ENCODE measurements around the gene KCNQ5.

The KCNQ5 gene

DNA sequence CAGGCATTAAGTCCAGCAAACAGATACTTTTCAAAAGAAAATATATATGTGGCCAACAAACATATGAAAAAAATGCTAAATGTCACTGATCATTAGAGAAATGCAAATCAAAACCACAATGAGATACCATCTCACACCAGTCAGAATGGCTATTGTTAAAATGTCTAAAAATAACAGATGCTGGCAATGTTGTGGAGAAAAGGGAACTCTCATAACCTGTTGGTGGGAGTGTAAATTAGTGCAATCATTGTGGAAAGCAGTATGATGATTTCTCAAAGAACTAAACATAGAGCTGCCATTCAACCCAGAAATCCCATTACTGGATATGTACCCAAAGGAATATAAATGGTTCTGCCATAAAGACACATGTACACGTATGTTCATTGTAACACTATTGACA is 20.6 kb downstream of the KCNQ5 start:
- Histone ChIP-seq H3K9me3 (ENCODE audit: insufficient read depth, low read length) (no peaks in the 10 kb centered on the region), H3K27ac (ENCODE audit: low read depth, low read length) (no peak overlapping the region), H2AFZ (ENCODE audit: low read depth, low read length, severe bottlenecking) (no peak overlapping the region), H3K27me3 (ENCODE audit: low read length) (no peaks in the 10 kb centered on the region), H3K9ac (ENCODE audit: low read length) (no peak overlapping the region), H3K79me2 (ENCODE audit: insufficient read depth, low read length) (peaks cover 98% of the 10 kb centered on the region), H3K36me3 (ENCODE audit: low read length) (peaks cover 7% of the 10 kb centered on the region; the same call in 1 of the 2 replicates), H3F3A (ENCODE audit: insufficient read depth) (no peaks in the 10 kb centered on the region), H3K4me2 (ENCODE audit: low read depth, low read length, poor library complexity, severe bottlenecking) (no peak overlapping the region), H3K4me3 (ENCODE audit: insufficient read depth, low read length, poor library complexity, severe bottlenecking) (no peak overlapping the region), H4K20me1 (ENCODE audit: low read depth, low read length) (peaks cover 8% of the 10 kb centered on the region), H3K9me2 (replicated peaks; ENCODE audit: insufficient read depth, low read length) (no peaks in the 10 kb centered on the region)
- TF ChIP-seq EZH2phosphoT487 (conservative IDR thresholded peaks at IDR 0.05; ENCODE audit: low read length): no peak
- TF ChIP-seq, protein P1, sequence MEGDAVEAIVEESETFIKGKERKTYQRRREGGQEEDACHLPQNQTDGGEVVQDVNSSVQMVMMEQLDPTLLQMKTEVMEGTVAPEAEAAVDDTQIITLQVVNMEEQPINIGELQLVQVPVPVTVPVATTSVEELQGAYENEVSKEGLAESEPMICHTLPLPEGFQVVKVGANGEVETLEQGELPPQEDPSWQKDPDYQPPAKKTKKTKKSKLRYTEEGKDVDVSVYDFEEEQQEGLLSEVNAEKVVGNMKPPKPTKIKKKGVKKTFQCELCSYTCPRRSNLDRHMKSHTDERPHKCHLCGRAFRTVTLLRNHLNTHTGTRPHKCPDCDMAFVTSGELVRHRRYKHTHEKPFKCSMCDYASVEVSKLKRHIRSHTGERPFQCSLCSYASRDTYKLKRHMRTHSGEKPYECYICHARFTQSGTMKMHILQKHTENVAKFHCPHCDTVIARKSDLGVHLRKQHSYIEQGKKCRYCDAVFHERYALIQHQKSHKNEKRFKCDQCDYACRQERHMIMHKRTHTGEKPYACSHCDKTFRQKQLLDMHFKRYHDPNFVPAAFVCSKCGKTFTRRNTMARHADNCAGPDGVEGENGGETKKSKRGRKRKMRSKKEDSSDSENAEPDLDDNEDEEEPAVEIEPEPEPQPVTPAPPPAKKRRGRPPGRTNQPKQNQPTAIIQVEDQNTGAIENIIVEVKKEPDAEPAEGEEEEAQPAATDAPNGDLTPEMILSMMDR (IDR thresholded peaks at IDR 0.05; ENCODE audit: insufficient read depth, low read length, poor library complexity, severe bottlenecking): no peak

- H3K4me3 ChIP-seq (ENCODE audit: insufficient read depth, low read length, poor library complexity, severe bottlenecking): no peak overlapping the region
- H3F3A ChIP-seq (ENCODE audit: insufficient read depth): no peaks in the 10 kb centered on the region
- no peak overlapping the region for H3K9ac ChIP-seq (ENCODE audit: low read length)
- H3K9me3 ChIP-seq (ENCODE audit: insufficient read depth, low read length): no peaks in the 10 kb centered on the region
- H3K27me3 ChIP-seq (ENCODE audit: low read length): no peaks in the 10 kb centered on the region
- no peak overlapping the region for H3K27ac ChIP-seq (ENCODE audit: low read depth, low read length)
- peaks cover under 1% of the 10 kb centered on the region; the same call in 1 of the 2 replicates for H4K20me1 ChIP-seq (ENCODE audit: low read depth, low read length)
- H2AFZ ChIP-seq (ENCODE audit: low read depth, low read length, severe bottlenecking): no peak overlapping the region
- TF ChIP-seq, protein P1 (IDR thresholded peaks at IDR 0.05; ENCODE audit: insufficient read depth, low read length, poor library complexity, severe bottlenecking): no peak
- TF ChIP-seq EZH2phosphoT487 (conservative IDR thresholded peaks at IDR 0.05; ENCODE audit: low read length): no peak
- no peaks in the 10 kb centered on the region for H3K9me2 ChIP-seq (replicated peaks; ENCODE audit: insufficient read depth, low read length)
- H3K4me2 ChIP-seq (ENCODE audit: low read depth, low read length, poor library complexity, severe bottlenecking): no peak overlapping the region
- H3K79me2 ChIP-seq (ENCODE audit: insufficient read depth, low read length): peaks cover 97% of the 10 kb centered on the region
- H3K36me3 ChIP-seq (ENCODE audit: low read length): peaks cover 7% of the 10 kb centered on the region; the same call in 1 of the 2 replicates
These were observed 21.4 kb downstream of the KCNQ5 start for GRCh38 chr6:72643214-72643613.

DNA sequence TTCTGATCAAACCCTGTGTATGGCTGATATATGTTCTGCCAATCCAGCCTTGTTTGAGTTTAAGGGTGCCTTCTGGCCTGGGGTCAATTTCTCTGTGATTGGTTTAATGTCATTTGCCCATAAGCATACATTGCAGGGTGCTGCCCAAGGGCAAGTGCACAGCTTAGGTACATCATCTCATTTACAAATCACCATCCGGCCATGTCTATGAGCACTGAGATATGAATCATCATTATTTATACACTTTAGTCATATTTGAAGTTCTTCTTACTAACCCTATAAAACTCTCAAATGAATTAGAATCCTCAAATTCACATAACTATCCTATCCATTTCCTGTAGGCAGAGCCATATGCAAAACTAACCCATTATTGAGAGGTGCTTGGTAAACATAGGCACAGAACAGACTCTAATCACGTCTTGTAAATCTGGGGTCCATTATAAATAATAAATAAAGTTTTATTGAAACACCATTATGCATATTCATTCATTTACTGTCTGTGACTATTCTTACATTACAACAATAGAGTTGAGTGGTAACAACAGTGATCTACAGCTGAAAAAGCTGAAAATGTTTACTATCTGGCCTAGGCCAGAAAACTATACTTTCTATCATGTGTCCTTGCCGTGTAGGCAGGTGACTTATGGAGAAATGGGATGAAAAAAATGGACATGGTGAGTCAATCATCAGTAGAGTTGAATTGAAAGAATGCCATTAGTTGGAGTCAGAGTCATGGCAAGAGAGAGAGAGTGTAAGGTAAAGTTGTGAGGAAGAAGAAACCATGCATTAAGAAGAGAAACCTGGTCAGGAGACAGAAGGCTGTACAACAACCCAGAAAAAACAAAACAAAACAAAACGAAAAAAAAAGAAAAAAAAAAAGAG is 25.0 kb downstream of the KCNQ5 start:
- Histone ChIP-seq H3K4me2 (ENCODE audit: low read depth, low read length, poor library complexity, severe bottlenecking) (no peak overlapping the region), H3K9me2 (replicated peaks; ENCODE audit: insufficient read depth, low read length) (no peaks in the 10 kb centered on the region), H3K9me3 (ENCODE audit: insufficient read depth, low read length) (no peaks in the 10 kb centered on the region), H3K79me2 (ENCODE audit: insufficient read depth, low read length) (peaks cover 97% of the 10 kb centered on the region), H4K20me1 (ENCODE audit: low read depth, low read length) (no peaks in the 10 kb centered on the region), H3K36me3 (ENCODE audit: low read length) (0 out of 2 replicates have a peak, but pooled peaks cover 3% of the 10 kb centered on the region), H3K4me3 (ENCODE audit: insufficient read depth, low read length, poor library complexity, severe bottlenecking) (no peak overlapping the region), H3K27ac (ENCODE audit: low read depth, low read length) (no peak overlapping the region), H3K9ac (ENCODE audit: low read length) (no peak overlapping the region), H3F3A (ENCODE audit: insufficient read depth) (no peaks in the 10 kb centered on the region; the same call in 1 of the 2 replicates), H3K27me3 (ENCODE audit: low read length) (no peaks in the 10 kb centered on the region), H2AFZ (ENCODE audit: low read depth, low read length, severe bottlenecking) (no peak overlapping the region)
- TF ChIP-seq EZH2phosphoT487 (conservative IDR thresholded peaks at IDR 0.05; ENCODE audit: low read length): no peak
- TF ChIP-seq, protein P1 (IDR thresholded peaks at IDR 0.05; ENCODE audit: insufficient read depth, low read length, poor library complexity, severe bottlenecking): no peak

Measured in SU-DHL-6 (cell line).